Right lung (tissue), 10 donors: ENCODE results near the gene TP53BP1. TPM values are rescaled to one million over a fixed set of nuclear protein-coding genes. Genes with fewer than 3 reads are reported as not detected.
"Not testable (repeated sequence)": the region's sequence is repeated elsewhere in the genome, so short reads cannot be mapped to it uniquely, and the experiment has no call there.

Experiments used
- DNase-seq, 2 donors: peaks; one replicate each; pipeline ENCODE4 v3.0.0-alpha.2; 2013
- long read RNA-seq, 8 donors: transcript quantifications; one replicate each; lab custom pipeline, GENCODE V29; 2026
- polyA plus RNA-seq, 5 donors: library from polyadenylated mRNA; unstranded; fragments of 120-200 nt; gene quantifications; one replicate each; pipeline versions ENCODE4 v1.2.1 to v1.2.3, GENCODE V29; 2013; ENCODE audit warnings: inconsistent platforms in 1 of 5, low replicate concordance in 1 of 5; ENCODE audit not compliant: insufficient read length in 5 of 5, insufficient read depth in 1 of 5

The TP53BP1 gene, protein sequence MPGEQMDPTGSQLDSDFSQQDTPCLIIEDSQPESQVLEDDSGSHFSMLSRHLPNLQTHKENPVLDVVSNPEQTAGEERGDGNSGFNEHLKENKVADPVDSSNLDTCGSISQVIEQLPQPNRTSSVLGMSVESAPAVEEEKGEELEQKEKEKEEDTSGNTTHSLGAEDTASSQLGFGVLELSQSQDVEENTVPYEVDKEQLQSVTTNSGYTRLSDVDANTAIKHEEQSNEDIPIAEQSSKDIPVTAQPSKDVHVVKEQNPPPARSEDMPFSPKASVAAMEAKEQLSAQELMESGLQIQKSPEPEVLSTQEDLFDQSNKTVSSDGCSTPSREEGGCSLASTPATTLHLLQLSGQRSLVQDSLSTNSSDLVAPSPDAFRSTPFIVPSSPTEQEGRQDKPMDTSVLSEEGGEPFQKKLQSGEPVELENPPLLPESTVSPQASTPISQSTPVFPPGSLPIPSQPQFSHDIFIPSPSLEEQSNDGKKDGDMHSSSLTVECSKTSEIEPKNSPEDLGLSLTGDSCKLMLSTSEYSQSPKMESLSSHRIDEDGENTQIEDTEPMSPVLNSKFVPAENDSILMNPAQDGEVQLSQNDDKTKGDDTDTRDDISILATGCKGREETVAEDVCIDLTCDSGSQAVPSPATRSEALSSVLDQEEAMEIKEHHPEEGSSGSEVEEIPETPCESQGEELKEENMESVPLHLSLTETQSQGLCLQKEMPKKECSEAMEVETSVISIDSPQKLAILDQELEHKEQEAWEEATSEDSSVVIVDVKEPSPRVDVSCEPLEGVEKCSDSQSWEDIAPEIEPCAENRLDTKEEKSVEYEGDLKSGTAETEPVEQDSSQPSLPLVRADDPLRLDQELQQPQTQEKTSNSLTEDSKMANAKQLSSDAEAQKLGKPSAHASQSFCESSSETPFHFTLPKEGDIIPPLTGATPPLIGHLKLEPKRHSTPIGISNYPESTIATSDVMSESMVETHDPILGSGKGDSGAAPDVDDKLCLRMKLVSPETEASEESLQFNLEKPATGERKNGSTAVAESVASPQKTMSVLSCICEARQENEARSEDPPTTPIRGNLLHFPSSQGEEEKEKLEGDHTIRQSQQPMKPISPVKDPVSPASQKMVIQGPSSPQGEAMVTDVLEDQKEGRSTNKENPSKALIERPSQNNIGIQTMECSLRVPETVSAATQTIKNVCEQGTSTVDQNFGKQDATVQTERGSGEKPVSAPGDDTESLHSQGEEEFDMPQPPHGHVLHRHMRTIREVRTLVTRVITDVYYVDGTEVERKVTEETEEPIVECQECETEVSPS (N-terminal part only)
- 100 to 1,000 TPM in 1 of 5 donors, 10 to 100 TPM in 4; 58.3 to 104 (median 93.1) TPM for polyA plus RNA-seq
- long read RNA-seq, donor 1, partial matches to known transcripts, result 109 of 109 reads
- long read RNA-seq, donor 1, other reads (novel, unspliced or antisense), result 0 of 109 reads
- long read RNA-seq, donor 2, partial matches to known transcripts, result 54 of 55 reads
- long read RNA-seq, donor 2, other reads (novel, unspliced or antisense), result 0 of 55 reads
- long read RNA-seq, donor 3, full-length matches to known transcripts, result 4 of 78 reads
- long read RNA-seq, donor 3, partial matches to known transcripts, result 74 of 78 reads
- long read RNA-seq, donor 3, other reads (novel, unspliced or antisense), result 0 of 78 reads
- long read RNA-seq, donor 4, partial matches to known transcripts, result 5 of 6 reads
- long read RNA-seq, donor 4, other reads (novel, unspliced or antisense), result 0 of 6 reads
- long read RNA-seq, donor 5, partial matches to known transcripts, result 44 of 46 reads
- long read RNA-seq, donor 5, other reads (novel, unspliced or antisense), result 0 of 46 reads
- long read RNA-seq, donor 6, partial matches to known transcripts, result 111 of 112 reads
- long read RNA-seq, donor 6, other reads (novel, unspliced or antisense), result 0 of 112 reads
- long read RNA-seq, donor 7, full-length matches to known transcripts, result 3 of 21 reads
- long read RNA-seq, donor 7, partial matches to known transcripts, result 18 of 21 reads
- long read RNA-seq, donor 7, other reads (novel, unspliced or antisense), result 0 of 21 reads
- long read RNA-seq, donor 8, result 0 reads

DNA sequence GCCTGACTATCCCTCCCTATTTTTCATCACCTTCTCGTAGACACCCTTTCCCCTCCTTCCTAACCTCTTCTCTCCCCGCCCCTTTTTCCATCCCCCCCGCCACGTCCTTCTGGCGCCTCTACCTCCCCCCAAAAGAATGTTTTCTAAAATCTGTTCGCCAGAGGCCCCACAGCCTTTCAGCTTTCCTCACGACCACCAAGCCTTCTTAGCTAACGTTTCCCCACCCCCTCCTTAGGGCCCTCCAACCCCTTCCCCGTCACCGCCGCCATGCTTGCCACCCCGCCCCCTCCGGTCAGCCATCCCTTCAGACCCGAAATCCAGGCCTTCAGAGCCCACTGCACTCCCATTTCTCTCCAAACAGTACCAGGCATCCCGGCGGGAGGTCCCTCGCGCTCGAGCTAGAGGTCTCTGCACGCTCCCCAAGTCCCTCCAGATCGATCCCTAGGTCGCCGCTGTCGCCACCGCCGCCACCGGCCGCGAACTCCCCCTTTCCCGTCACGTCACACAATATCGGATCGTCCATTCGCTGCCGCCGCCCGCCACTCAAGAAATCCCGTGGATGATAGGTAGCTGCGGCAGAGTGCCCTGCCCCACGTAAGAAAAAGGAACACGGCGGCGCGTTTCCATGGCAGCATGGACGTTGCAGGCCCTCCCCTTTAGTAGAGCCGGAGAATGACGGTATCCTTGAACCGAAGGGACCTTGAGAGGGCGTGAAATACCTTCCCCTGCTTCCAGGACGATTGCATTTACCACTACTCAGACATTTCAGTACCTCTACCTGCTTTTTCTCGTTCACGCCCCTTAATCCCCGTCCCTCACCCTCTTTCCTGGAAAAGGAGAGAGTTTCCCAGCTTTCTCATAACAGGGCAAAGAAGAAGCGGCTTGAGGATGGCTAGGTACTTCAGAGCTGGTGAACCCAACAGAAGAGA lies at the start of gene TP53BP1:
Gene TP53BP1 (minus strand): TSS at position 484 of the 929 bp plus-strand sequence. CDS start 113 bp downstream, at position 371.
- DNase-seq, result peak; percentile 91 to 93

DNA sequence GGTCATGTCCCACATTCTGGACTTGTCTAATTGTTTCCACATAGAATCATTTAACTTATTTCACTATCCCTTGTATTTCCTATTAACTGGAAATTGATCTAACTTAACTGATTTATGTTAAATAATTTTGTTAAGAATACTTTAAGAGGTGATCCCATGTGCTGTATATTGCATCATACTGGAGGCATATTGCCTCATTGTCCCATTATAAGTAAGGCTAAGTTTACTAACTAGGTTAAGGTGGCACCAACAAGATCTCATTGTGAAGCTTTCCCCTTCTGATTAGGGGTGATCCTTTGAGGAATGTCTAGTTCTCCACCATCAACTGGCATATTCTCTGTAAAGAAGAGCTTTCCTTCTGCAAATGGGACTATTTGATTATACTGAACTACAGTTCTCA lies 48.8 kb upstream of the TP53BP1 start:
- DNase-seq, result no peak

DNA sequence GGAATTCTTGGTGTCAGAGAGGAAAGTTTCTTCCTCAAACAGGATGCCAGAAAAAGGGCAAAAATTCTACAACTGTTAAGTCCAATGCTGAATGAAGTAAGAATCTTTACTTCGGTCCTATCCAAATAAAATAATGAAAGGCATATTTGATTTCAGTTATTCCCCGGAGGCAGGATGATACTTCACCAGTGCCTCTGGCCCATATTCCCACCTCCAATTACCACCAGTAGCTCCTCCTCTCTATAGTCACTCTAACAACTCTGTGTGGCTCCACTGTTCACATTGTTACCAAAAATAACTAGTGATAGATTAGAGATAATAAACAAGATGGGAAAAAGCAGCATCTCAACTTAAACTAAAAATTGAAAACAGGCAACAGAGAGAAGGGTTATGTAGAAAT lies 45.1 kb upstream of the TP53BP1 start:
- DNase-seq, result no peak

DNA sequence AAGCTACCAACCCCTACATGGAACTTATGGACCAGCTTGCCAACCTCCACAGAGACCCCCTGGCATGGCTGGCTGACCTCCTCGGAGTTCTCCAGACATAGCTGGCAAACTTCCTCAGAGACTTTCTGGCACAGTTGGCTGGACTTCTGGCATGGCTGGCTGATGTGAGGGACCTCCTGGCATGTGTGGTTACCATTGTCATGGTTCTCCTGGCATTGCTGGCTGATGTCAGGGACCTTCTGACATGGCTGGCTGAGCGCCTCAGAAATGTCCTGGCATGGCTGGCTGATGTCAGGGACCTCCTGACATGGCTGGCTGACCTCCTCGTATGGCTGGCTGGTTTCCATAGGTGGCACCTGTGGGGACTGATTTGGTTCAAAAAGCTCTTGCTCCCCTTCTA lies 41.9 kb upstream of the TP53BP1 start:
- DNase-seq, result no peak

DNA sequence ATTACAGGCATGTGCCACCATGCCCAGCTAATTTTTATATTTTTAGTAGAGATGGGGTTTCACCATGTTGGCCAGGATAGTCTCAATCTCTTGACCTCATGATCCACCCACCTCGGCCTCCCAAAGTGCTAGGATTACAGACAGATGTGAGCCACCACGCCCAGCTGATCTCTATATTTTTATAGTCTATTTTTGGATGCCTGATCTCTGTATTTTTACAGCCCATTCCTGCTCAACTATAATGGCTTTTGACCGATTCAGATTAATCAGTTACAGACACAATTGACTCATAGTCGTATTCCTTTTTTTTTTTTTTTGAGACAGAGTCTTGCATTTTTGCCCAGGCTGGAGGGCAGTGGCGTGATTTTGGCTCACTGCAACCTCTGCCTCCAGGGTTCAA lies 39.9 kb upstream of the TP53BP1 start:
- DNase-seq, result not testable (repeated sequence)

DNA sequence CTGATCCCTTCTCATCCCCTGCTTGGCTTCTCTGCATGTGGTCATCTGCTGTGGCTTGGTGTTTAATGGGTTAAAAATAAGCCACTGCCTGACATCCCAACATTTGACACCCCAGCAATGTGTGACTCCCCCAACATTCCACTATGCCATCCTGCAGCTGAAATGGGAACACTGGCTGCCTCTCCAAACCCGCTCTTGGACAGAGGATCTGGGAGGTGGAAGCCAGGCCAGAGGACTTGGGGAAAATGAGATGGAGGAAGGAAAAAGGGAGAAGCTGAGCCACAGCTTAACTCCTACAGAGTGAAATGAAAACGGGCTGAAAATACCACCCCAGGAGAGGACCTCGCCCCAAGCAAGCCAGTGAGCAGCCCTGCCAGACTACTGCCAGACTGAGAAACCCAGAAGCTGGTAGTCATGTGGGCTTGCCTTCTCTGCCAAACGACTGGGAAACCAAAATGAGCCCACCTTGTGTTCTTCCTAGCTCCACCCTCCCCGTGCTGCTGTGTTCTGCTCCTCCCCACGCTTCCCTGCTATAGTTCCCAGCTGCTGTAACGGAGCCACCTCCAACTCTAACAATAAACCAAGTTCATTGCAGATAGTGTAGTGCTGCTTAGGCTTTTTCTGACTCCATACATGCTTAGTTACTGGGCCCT lies 38.2 kb upstream of the TP53BP1 start:
- no peak for DNase-seq

DNA sequence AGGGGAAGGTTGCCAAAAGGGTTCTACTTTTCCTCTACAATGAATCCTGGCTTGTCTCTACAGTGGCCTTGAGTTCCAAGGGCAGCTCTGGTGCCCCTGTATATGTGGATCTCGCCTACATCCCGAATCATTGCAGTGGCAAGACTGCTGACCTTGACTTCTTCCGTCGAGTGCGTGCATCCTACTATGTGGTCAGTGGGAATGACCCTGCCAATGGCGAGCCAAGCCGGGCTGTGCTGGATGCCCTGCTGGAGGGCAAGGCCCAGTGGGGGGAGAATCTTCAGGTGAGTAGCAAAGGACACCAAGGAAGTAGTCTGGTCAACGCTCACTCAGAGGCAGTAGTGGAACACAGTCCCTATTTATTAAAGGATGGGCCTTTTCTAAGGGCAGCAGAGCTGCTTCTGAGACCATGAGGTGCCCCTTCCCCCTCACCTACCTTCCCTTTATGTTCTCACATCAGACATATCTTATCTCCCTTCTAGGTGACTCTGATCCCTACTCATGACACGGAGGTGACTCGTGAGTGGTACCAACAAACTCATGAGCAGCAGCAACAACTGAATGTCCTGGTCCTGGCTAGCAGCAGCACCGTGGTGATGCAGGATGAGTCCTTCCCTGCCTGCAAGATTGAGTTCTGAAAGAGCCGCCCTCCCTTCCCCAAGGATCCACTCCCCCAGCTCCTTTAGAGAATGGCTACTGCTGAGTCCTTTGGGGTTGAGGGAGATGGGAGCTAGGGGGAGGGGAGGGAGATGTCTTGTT lies 36.8 kb upstream of the TP53BP1 start:
- DNase-seq, result no peak

DNA sequence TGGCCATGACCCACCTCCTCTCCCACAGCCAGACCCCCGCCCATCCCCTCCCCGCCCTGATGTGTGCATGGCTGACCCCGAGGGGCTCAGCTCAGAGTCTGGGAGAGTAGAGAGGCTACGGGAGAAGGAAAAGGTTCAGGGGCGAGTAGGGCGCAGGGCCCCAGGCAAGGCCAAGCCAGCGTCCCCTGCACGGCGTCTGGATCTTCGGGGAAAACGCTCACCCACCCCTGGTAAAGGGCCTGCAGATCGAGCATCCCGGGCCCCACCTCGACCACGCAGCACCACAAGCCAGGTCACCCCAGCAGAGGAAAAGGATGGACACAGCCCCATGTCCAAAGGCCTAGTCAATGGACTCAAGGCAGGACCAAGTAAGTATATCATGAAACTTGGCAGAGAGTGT lies 36.2 kb upstream of the TP53BP1 start:
- DNase-seq, result no peak

DNA sequence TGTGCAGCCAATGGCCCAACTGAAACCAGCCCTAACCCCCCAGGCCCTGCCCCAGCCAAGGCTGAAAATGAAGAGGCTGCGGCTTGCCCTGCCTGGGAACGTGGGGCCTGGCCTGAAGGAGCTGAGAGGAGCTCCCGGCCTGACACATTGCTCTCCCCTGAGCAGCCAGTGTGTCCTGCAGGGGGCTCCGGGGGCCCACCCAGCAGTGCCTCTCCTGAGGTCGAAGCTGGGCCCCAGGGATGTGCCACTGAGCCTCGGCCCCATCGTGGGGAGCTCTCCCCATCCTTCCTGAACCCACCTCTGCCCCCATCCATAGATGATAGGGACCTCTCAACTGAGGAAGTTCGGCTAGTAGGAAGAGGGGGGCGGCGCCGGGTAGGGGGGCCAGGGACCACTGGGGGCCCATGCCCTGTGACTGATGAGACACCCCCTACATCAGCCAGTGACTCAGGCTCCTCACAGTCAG lies 35.6 kb upstream of the TP53BP1 start:
- no peak for DNase-seq

DNA sequence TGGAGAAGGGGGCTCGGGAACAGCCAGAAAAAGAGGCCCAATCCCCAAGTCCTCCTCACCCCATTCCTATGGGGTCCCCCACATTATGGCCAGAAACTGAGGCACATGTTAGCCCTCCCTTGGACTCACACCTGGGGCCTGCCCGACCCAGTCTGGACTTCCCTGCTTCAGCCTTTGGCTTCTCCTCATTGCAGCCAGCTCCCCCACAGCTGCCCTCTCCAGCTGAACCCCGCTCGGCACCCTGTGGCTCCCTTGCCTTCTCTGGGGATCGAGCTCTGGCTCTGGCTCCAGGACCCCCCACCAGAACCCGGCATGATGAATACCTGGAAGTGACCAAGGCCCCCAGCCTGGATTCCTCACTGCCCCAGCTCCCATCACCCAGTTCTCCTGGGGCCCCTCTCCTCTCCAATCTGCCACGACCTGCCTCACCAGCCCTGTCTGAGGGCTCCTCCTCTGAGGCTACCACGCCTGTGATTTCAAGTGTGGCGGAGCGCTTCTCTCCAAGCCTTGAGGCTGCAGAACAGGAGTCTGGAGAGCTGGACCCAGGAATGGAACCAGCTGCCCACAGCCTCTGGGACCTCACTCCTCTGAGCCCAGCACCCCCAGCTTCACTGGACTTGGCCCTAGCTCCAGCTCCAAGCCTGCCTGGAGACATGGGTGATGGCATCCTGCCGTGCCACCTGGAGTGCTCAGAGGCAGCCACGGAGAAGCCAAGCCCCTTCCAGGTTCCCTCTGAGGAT lies 35.0 kb upstream of the TP53BP1 start:
- no peak for DNase-seq

DNA sequence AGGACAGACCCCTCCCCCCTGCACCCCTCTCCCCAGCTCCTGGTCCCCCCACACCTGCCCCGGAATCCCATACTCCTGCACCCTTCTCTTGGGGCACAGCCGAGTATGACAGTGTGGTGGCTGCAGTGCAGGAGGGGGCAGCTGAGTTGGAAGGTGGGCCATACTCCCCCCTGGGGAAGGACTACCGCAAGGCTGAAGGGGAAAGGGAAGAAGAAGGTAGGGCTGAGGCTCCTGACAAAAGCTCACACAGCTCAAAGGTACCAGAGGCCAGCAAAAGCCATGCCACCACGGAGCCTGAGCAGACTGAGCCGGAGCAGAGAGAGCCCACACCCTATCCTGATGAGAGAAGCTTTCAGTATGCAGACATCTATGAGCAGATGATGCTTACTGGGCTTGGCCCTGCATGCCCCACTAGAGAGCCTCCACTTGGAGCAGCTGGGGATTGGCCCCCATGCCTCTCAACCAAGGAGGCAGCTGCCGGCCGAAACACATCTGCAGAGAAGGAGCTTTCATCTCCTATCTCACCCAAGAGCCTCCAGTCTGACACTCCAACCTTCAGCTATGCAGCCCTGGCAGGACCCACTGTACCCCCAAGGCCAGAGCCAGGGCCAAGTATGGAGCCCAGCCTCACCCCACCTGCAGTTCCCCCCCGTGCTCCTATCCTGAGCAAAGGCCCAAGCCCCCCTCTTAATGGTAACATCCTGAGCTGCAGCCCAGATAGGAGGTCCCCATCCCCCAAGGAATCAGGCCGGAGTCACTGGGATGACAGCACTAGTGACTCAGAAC lies 34.3 kb upstream of the TP53BP1 start:
- no peak for DNase-seq

DNA sequence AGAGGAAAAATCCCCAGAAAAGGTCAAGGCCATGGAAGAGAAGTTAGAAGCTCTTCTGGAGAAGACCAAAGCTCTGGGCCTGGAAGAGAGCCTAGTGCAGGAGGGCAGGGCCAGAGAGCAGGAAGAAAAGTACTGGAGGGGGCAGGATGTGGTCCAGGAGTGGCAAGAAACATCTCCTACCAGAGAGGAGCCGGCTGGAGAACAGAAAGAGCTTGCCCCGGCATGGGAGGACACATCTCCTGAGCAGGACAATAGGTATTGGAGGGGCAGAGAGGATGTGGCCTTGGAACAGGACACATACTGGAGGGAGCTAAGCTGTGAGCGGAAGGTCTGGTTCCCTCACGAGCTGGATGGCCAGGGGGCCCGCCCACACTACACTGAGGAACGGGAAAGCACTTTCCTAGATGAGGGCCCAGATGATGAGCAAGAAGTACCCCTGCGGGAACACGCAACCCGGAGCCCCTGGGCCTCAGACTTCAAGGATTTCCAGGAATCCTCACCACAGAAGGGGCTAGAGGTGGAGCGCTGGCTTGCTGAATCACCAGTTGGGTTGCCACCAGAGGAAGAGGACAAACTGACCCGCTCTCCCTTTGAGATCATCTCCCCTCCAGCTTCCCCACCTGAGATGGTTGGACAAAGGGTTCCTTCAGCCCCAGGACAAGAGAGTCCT lies 33.4 kb upstream of the TP53BP1 start:
- DNase-seq, result no peak

DNA sequence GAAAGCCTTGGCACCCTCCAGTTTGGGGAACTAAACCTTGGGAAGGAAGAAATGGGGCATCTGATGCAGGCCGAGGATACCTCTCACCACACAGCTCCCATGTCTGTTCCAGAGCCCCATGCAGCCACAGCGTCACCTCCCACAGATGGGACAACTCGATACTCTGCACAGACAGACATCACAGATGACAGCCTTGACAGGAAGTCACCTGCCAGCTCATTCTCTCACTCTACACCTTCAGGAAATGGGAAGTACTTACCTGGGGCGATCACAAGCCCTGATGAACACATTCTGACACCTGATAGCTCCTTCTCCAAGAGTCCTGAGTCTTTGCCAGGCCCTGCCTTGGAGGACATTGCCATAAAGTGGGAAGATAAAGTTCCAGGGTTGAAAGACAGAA lies 32.2 kb upstream of the TP53BP1 start:
- no peak for DNase-seq

DNA sequence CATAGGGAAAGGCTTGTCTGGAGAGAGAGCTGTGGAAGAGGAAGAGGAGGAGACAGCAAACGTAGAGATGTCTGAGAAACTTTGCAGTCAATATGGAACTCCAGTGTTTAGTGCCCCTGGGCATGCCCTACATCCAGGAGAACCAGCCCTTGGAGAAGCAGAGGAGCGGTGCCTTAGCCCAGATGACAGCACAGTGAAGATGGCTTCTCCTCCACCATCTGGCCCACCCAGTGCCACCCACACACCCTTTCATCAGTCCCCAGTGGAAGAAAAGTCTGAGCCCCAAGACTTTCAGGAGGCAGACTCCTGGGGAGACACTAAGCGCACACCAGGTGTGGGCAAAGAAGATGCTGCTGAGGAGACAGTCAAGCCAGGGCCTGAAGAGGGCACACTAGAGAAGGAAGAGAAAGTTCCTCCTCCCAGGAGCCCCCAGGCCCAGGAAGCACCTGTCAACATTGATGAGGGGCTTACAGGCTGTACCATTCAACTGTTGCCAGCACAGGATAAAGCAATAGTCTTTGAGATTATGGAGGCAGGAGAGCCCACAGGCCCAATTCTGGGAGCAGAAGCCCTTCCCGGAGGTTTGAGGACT lies 31.4 kb upstream of the TP53BP1 start:
- no peak for DNase-seq

DNA sequence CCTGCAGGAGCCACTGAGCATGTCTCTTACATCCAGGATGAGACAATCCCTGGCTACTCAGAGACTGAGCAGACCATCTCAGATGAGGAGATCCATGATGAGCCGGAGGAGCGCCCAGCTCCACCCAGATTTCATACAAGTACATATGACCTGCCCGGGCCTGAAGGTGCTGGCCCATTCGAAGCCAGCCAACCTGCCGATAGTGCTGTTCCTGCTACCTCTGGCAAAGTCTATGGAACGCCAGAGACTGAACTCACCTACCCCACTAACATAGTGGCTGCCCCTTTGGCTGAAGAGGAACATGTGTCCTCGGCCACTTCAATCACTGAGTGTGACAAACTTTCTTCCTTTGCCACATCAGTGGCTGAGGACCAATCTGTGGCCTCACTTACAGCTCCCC lies 30.7 kb upstream of the TP53BP1 start:
- DNase-seq, result no peak
